MM.1S (cell line): Measurements from ENCODE around the gene NAMPT.
A peak's percentile ranks its signal among the peaks of the same experiment; 100 is the strongest.

ENCODE experiments used
- DNase-seq: peaks from one replicate; pipeline ENCODE4 v3.0.0-alpha.2; 2015
- H2AFZ ChIP-seq: fragments of 300-600 bp; sonication (generic); 2 replicates; pipeline ENCODE4 v1.6.0; 2016; ENCODE audit warnings: antibody characterized with exemption, low read length
- H3F3A ChIP-seq: fragments of 300-600 bp; sonication (generic); 2 replicates; pipeline ENCODE4 v1.6.1; 2016; ENCODE audit warnings: mild to moderate bottlenecking, antibody characterized with exemption, low read length, moderate library complexity, mixed read lengths; ENCODE audit not compliant: insufficient read depth
- H3K27ac ChIP-seq: fragments of 300-600 bp; sonication (generic); 2 replicates; pipeline ENCODE4 v1.5.1; 2016; ENCODE audit warnings: mild to moderate bottlenecking, low read length
- H3K27me3 ChIP-seq: fragments of 300-600 bp; sonication (generic); replicated peaks from 2 replicates; pipeline ENCODE4 v1.6.0; 2016; ENCODE audit warnings: low read length; ENCODE audit not compliant: insufficient read depth
- H3K36me3 ChIP-seq: fragments of 300-600 bp; sonication (generic); replicated peaks from 2 replicates; pipeline ENCODE4 v1.6.1; 2016; ENCODE audit warnings: mild to moderate bottlenecking, low read length, mixed read lengths; ENCODE audit not compliant: insufficient read depth
- H3K4me1 ChIP-seq: fragments of 300-600 bp; sonication (generic); 2 replicates; pipeline ENCODE4 v1.6.1; 2016; ENCODE audit warnings: low read length, mixed read lengths
- H3K4me2 ChIP-seq: fragments of 300-600 bp; sonication (generic); 2 replicates; pipeline ENCODE4 v1.6.0; 2016; ENCODE audit warnings: low read depth, low read length
- H3K4me3 ChIP-seq: fragments of 300-600 bp; sonication (generic); 2 replicates; pipeline ENCODE4 v1.5.1; 2016; ENCODE audit warnings: low read length, mixed read lengths
- H3K79me2 ChIP-seq: fragments of 300-600 bp; sonication (generic); 2 replicates; pipeline ENCODE4 v1.6.1; 2016; ENCODE audit warnings: mixed run types, low read length, mixed read lengths
- H3K9ac ChIP-seq: fragments of 300-600 bp; sonication (generic); 2 replicates; pipeline ENCODE4 v1.6.1; 2016; ENCODE audit warnings: low read length, mixed read lengths
- H3K9me2 ChIP-seq: fragments of 300-600 bp; sonication (generic); replicated peaks from 2 replicates; pipeline ENCODE4 v1.6.1; 2016; ENCODE audit warnings: mild to moderate bottlenecking, low read length, mixed read lengths; ENCODE audit not compliant: insufficient read depth
- H3K9me3 ChIP-seq: fragments of 300-600 bp; sonication (generic); replicated peaks from 2 replicates; pipeline ENCODE4 v1.6.1; 2016; ENCODE audit warnings: mild to moderate bottlenecking, low read length, mixed read lengths; ENCODE audit not compliant: insufficient read depth
- H4K20me1 ChIP-seq: fragments of 300-600 bp; sonication (generic); 2 replicates; pipeline ENCODE4 v1.6.1; 2016; ENCODE audit warnings: mild to moderate bottlenecking, low read length, moderate library complexity, mixed read lengths; ENCODE audit not compliant: insufficient read depth
- EZH2 ChIP-seq: fragments of 300-600 bp; sonication (generic); optimal IDR thresholded peaks from 2 replicates; pipeline ENCODE3; 2017; ENCODE audit warnings: low read depth, mild to moderate bottlenecking, antibody characterized with exemption, low read length, mixed read lengths
- EZH2phosphoT487 ChIP-seq: fragments of 300-600 bp; sonication (generic); IDR thresholded peaks from 2 replicates; pipeline ENCODE4 v1.6.1; 2018; ENCODE audit warnings: antibody characterized with exemption, low read length
- TF ChIP-seq, protein P1 (sequence below): fragments of 300-600 bp; sonication (generic); IDR thresholded peaks from 2 replicates; pipeline ENCODE4 v1.5.1; 2016; ENCODE audit warnings: antibody characterized with exemption, low read length, mixed read lengths

The NAMPT gene

DNA sequence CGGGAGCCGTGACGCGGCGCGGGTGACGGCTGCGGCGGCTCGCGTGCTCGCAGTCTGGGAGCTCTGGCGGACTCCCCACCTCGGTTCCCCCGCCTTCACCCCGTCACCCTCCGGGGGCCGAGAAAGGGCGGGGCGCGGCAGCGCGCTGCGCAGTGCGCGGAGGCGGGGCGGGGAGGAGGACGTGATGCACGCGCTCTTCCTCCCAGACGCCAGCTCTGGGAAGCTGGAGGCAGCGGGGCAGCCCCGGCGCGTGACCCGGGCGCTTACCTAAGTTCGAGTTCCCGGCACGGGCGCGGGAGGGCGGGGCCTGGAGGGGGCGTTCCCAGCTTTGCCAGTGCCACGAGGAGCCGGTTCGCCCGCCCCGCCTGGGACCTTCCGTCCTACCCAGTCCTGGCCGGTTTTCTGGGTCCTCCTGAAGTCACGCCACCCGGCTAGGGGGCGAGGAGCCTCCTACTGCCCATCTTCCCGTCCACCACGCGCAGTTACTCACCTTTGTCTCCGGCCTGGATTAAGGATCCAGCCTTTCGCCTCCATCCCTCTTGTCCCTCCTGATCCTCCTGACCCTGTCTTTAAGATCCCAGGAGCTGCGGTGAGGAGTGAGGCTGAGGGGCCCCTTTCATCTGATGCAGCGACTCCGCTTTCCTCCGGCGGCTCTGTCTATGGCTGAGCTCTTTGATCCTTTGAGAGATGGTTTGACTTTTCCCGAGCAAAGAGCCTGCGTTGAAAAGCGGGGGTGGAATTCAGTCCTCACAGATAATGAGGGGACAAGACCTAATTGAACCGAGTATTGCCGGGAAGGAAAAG, 470 bp upstream of the NAMPT start:
- H2AFZ ChIP-seq = peak overlapping the region; percentile 83
- peak; percentile 100 for DNase-seq
- no peaks in the 10 kb centered on the region for H3K27me3 ChIP-seq
- peak overlapping the region; percentile 80 for H3K4me2 ChIP-seq
- 0 out of 2 replicates have a peak, but pooled peaks cover 4% of the 10 kb centered on the region for H3K36me3 ChIP-seq
- peaks cover 12% of the 10 kb centered on the region for H3F3A ChIP-seq
- peak overlapping the region; percentile 76 for H3K4me3 ChIP-seq
- H3K9me3 ChIP-seq = no peaks in the 10 kb centered on the region
- no peaks in the 10 kb centered on the region for H3K9me2 ChIP-seq
- H3K4me1 ChIP-seq = peaks cover 17% of the 10 kb centered on the region; the same call in 1 of the 2 replicates
- peaks cover 40% of the 10 kb centered on the region for H3K79me2 ChIP-seq
- H4K20me1 ChIP-seq = no peaks in the 10 kb centered on the region; the same call in 1 of the 2 replicates
- no peak for TF ChIP-seq EZH2phosphoT487
- TF ChIP-seq, protein P1, sequence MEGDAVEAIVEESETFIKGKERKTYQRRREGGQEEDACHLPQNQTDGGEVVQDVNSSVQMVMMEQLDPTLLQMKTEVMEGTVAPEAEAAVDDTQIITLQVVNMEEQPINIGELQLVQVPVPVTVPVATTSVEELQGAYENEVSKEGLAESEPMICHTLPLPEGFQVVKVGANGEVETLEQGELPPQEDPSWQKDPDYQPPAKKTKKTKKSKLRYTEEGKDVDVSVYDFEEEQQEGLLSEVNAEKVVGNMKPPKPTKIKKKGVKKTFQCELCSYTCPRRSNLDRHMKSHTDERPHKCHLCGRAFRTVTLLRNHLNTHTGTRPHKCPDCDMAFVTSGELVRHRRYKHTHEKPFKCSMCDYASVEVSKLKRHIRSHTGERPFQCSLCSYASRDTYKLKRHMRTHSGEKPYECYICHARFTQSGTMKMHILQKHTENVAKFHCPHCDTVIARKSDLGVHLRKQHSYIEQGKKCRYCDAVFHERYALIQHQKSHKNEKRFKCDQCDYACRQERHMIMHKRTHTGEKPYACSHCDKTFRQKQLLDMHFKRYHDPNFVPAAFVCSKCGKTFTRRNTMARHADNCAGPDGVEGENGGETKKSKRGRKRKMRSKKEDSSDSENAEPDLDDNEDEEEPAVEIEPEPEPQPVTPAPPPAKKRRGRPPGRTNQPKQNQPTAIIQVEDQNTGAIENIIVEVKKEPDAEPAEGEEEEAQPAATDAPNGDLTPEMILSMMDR = no peak
- TF ChIP-seq EZH2 = no peak
- H3K27ac ChIP-seq = peak overlapping the region; percentile 83
- peak overlapping the region; percentile 93 for H3K9ac ChIP-seq

DNA sequence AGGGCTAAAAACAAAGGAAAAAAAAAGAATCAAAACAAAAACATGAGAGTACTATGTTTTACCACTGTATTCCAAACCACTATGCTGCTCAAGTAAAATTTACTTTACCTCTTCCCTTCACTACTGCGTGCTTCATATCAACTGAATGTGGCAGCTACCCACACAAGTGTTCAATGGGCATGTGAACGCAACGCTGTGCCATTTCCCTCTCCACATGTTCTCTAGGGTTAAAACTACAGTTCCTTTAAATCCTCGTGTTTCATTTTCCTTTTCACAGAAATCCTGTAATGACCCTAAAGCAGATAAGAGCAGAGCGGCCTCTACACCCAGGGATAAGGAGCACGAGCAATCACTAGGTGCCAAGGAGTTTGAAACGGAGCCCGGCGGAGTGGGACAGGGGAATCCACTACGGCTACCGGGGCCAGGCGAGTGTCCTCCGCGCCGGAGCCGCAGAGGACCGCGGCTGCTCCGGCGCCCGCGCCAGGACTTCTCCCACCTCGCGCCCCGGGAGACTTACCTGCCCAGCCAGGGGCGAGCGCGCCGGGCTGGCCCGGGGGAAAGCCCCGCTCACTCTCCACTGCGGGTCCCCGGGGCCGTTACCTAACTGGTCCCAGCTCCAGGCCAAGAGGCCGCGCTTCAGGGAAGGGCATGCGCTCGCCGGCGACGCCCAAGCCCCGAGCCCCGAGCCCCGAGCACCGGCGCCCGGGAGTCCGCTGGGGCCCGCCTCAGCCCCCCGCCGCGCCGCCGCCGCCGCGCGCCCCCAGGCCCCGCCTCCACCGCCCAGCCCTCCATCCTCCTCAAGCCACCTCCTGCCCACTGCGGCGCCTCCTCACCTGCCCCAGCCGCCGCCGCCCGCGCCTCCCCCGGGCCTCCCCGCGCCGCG, 711 bp downstream of the NAMPT start:
- Histone ChIP-seq H3K9me2 (no peaks in the 10 kb centered on the region), H3K4me1 (peaks cover 23% of the 10 kb centered on the region), H3K79me2 (peaks cover 51% of the 10 kb centered on the region), H2AFZ (no peak overlapping the region; the same call in 1 of the 2 replicates), H3K9me3 (no peaks in the 10 kb centered on the region), H3K36me3 (0 out of 2 replicates have a peak, but pooled peaks cover 4% of the 10 kb centered on the region), H3F3A (peaks cover 12% of the 10 kb centered on the region), H3K9ac (peak overlapping the region; percentile 89), H3K27me3 (no peaks in the 10 kb centered on the region), H3K4me3 (peak overlapping the region; percentile 93), H4K20me1 (no peaks in the 10 kb centered on the region; the same call in 1 of the 2 replicates), H3K4me2 (peak overlapping the region; percentile 68), H3K27ac (peak overlapping the region; percentile 83)
- DNase-seq = peak; percentile 66
- TF ChIP-seq EZH2 (no peak), EZH2phosphoT487 (no peak)
- TF ChIP-seq, protein P1 = no peak

DNA sequence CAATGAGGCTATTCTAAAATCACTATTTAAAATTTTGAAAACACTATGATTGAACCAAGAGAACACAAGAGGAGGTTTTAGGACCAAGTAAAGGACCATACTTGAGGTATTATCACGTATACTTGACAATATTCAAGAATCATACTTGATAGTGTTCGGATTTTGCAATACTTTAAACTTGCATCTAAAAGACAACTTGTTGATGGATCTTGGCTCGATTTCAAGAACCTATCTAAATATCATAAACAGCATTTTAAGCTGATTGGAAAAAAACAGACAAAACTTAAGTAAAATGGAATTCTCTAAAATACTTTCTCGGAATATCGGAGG, 1.3 kb downstream of the NAMPT start:
- H4K20me1 ChIP-seq = no peaks in the 10 kb centered on the region; the same call in 1 of the 2 replicates
- peak overlapping the region; percentile 83; the same call in 1 of the 2 replicates for H3K27ac ChIP-seq
- H3K9me2 ChIP-seq = no peaks in the 10 kb centered on the region
- no peaks in the 10 kb centered on the region for H3K27me3 ChIP-seq
- TF ChIP-seq, protein P1 = no peak
- TF ChIP-seq EZH2phosphoT487 (no peak), EZH2 (no peak)
- DNase-seq = no peak
- peaks cover 23% of the 10 kb centered on the region for H3K4me1 ChIP-seq
- H2AFZ ChIP-seq = no peak overlapping the region
- H3K9me3 ChIP-seq = no peaks in the 10 kb centered on the region
- peak overlapping the region; percentile 89 for H3K9ac ChIP-seq
- H3K4me3 ChIP-seq = peak overlapping the region; percentile 93
- H3K36me3 ChIP-seq = 0 out of 2 replicates have a peak, but pooled peaks cover 4% of the 10 kb centered on the region
- H3F3A ChIP-seq = peaks cover 12% of the 10 kb centered on the region
- peak overlapping the region; percentile 68 for H3K4me2 ChIP-seq
- H3K79me2 ChIP-seq = peaks cover 57% of the 10 kb centered on the region
